A549 (cell line): ENCODE measurements around the gene IMMT.
"Not testable (repeated sequence)": the region's sequence is repeated elsewhere in the genome, so short reads cannot be mapped to it uniquely, and the experiment has no call there.

Experiments
- EP300 ChIP-seq, 2 experiments: fragments of >200 bp; sonication (Bioruptor Twin); formaldehyde crosslinking; IDR thresholded peaks; 2 replicates in 1 of 2; 3 replicates in 1 of 2; pipeline ENCODE4 v1.6.1; 2016 to 2017
- POLR2A ChIP-seq: IDR thresholded peaks from 2 replicates; pipeline ENCODE4 v1.6.1; 2012; ENCODE audit warnings: mild to moderate bottlenecking, low read length
- TF ChIP-seq, protein P1 (sequence below): fragments of 200-600 bp; sonication (generic); IDR thresholded peaks from 2 replicates; pipeline ENCODE4 v1.6.1; 2016; ENCODE audit warnings: antibody characterized with exemption, mild to moderate bottlenecking, moderate library complexity
- TF ChIP-seq, protein P2 (sequence below): fragments of >200 bp; sonication (Bioruptor Twin); formaldehyde crosslinking; IDR thresholded peaks from 3 replicates; pipeline ENCODE4 v1.5.1; 2016
- TF ChIP-seq, protein P3 (sequence below): fragments of 450-650 bp; IDR thresholded peaks from 2 replicates; pipeline ENCODE4 v1.6.1; 2014; ENCODE audit warnings: antibody characterized with exemption

DNA sequence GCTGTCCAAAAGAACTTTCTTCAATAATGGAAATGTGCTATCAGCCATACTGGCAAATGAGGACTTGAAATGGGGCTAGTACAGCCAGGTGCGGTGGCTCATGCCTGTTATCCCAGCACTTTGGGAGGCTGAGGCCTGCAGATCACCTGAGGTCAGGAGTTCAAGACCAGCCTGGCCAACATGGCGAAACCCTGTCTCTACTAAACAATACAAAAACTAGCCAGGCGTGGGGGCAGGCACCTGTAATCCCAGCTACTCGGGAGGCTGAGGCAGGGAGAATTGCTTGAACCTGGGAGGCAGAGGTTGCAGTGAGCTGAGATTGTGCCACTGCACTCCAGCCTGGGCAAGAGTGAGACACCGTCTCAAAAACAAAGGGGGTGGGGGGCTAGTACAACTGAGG lies 49.5 kb upstream of the IMMT start:
- TF ChIP-seq, protein P1, sequence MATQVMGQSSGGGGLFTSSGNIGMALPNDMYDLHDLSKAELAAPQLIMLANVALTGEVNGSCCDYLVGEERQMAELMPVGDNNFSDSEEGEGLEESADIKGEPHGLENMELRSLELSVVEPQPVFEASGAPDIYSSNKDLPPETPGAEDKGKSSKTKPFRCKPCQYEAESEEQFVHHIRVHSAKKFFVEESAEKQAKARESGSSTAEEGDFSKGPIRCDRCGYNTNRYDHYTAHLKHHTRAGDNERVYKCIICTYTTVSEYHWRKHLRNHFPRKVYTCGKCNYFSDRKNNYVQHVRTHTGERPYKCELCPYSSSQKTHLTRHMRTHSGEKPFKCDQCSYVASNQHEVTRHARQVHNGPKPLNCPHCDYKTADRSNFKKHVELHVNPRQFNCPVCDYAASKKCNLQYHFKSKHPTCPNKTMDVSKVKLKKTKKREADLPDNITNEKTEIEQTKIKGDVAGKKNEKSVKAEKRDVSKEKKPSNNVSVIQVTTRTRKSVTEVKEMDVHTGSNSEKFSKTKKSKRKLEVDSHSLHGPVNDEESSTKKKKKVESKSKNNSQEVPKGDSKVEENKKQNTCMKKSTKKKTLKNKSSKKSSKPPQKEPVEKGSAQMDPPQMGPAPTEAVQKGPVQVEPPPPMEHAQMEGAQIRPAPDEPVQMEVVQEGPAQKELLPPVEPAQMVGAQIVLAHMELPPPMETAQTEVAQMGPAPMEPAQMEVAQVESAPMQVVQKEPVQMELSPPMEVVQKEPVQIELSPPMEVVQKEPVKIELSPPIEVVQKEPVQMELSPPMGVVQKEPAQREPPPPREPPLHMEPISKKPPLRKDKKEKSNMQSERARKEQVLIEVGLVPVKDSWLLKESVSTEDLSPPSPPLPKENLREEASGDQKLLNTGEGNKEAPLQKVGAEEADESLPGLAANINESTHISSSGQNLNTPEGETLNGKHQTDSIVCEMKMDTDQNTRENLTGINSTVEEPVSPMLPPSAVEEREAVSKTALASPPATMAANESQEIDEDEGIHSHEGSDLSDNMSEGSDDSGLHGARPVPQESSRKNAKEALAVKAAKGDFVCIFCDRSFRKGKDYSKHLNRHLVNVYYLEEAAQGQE: not testable (repeated sequence)
- not testable (repeated sequence) for TF ChIP-seq POLR2A; EP300 (IDR thresholded peaks at IDR 0.05)
- TF ChIP-seq, protein P2, sequence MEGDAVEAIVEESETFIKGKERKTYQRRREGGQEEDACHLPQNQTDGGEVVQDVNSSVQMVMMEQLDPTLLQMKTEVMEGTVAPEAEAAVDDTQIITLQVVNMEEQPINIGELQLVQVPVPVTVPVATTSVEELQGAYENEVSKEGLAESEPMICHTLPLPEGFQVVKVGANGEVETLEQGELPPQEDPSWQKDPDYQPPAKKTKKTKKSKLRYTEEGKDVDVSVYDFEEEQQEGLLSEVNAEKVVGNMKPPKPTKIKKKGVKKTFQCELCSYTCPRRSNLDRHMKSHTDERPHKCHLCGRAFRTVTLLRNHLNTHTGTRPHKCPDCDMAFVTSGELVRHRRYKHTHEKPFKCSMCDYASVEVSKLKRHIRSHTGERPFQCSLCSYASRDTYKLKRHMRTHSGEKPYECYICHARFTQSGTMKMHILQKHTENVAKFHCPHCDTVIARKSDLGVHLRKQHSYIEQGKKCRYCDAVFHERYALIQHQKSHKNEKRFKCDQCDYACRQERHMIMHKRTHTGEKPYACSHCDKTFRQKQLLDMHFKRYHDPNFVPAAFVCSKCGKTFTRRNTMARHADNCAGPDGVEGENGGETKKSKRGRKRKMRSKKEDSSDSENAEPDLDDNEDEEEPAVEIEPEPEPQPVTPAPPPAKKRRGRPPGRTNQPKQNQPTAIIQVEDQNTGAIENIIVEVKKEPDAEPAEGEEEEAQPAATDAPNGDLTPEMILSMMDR: not testable (repeated sequence)
- TF ChIP-seq, protein P3, sequence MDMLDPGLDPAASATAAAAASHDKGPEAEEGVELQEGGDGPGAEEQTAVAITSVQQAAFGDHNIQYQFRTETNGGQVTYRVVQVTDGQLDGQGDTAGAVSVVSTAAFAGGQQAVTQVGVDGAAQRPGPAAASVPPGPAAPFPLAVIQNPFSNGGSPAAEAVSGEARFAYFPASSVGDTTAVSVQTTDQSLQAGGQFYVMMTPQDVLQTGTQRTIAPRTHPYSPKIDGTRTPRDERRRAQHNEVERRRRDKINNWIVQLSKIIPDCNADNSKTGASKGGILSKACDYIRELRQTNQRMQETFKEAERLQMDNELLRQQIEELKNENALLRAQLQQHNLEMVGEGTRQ: not testable (repeated sequence)
